Lower leg skin (tissue), 3 donors: ENCODE results near the gene ALLC.
"Not testable (repeated sequence)": the region's sequence is repeated elsewhere in the genome, so short reads cannot be mapped to it uniquely, and the experiment has no call there.

Source experiments
- CTCF ChIP-seq, 3 donors: fragments of 450-650 bp; IDR thresholded peaks; one replicate each; pipeline ENCODE4 v1.5.1; 2016; ENCODE audit warnings: antibody characterized with exemption in 3 of 3, mild to moderate bottlenecking in 3 of 3, moderate library complexity in 2 of 3
- POLR2A ChIP-seq, 2 donors: fragments of 450-650 bp; IDR thresholded peaks; one replicate each; pipeline ENCODE4 v1.6.1; 2016 to 2017; ENCODE audit warnings: antibody characterized with exemption in 2 of 2, mild to moderate bottlenecking in 1 of 2, moderate library complexity in 1 of 2

GRCh38 chr2:3635975-3636327, 22.0 kb upstream of the ALLC start:
- not testable (repeated sequence) for TF ChIP-seq CTCF, POLR2A (IDR thresholded peaks at IDR 0.05)
